K562 (cell line): ENCODE results near the gene IKZF3. TPM values are rescaled to one million over a fixed set of nuclear protein-coding genes. Genes with fewer than 3 reads are reported as not detected.
A peak's percentile ranks its signal among the peaks of the same experiment; 100 is the strongest.

Source experiments
- ATAC-seq: fragments of 200-7000 bp; cut with Tn5 transposase; 3 replicates; pipeline ENCODE4 v1.9.1; 2020; ENCODE audit warnings: moderate library complexity
- BruUV-seq: library from RNA; stranded (reverse); fragments of 400-500 nt; replicated peaks from 2 replicates; lab custom pipeline; 2021; lab: Mats Ljungman, UMichigan
- CTCF ChIA-PET: fragments of 300-600 bp; formaldehyde crosslinking; extraction: SDS; loops from one replicate; lab custom pipeline; 2021; ENCODE audit warnings: low intra/inter-chr PET ratio; lab: Yijun Ruan, JAX
- POLR2A ChIA-PET: fragments of 300-600, 350-650 bp; sonication (Branson Sonifier 250); formaldehyde crosslinking; extraction: SDS; loops from one replicate; lab custom pipeline; 2021; ENCODE audit warnings: antibody characterized with exemption, inconsistent platforms; lab: Yijun Ruan, JAX
- DNase-seq, 4 experiments: peaks; one replicate each; pipeline versions ENCODE4 v3.0.0 to v3.0.0-alpha.2; 2011 to 2018; ENCODE audit warnings: low spot score in 3 of 4, mixed read lengths in 3 of 4; ENCODE audit errors: extremely low read depth in 1 of 4
- FAIRE-seq: peaks from 2 replicates; lab custom pipeline; 2011; peaks lifted over from hg19 to GRCh38; lab: Jason Lieb, UNC
- H2AFZ ChIP-seq: 2 replicates; pipeline ENCODE4 v1.6.0; 2011; ENCODE audit warnings: low read depth, low read length, control low read depth, inconsistent platforms
- H3K27ac ChIP-seq: fragments of 200-600 bp; 3 replicates; pipeline ENCODE4 v1.8.0; 2011; ENCODE audit warnings: low read depth, mild to moderate bottlenecking, control low read depth, inconsistent platforms, low read length, moderate library complexity, mixed read lengths; ENCODE audit errors: extremely low read depth
- H3K27me3 ChIP-seq, 2 experiments: fragments of 300-600 bp in 1 of 2; 2 replicates in 1 of 2; 3 replicates in 1 of 2; pipeline versions ENCODE4 v1.6.0 to v1.8.0; 2011; ENCODE audit warnings: inconsistent platforms in 2 of 2, low read length in 2 of 2, mild to moderate bottlenecking in 1 of 2, mixed read lengths in 1 of 2, moderate library complexity in 1 of 2; ENCODE audit not compliant: control insufficient read depth in 2 of 2, insufficient read depth in 2 of 2
- H3K36me3 ChIP-seq: fragments of 300-600 bp; 3 replicates; pipeline ENCODE4 v1.8.0; 2011; ENCODE audit warnings: mild to moderate bottlenecking, low read length, inconsistent platforms; ENCODE audit not compliant: control insufficient read depth, insufficient read depth
- H3K4me1 ChIP-seq, 2 experiments: fragments of 200-600 bp in 1 of 2; replicated peaks in 1 of 2; 2 replicates in 1 of 2; 3 replicates in 1 of 2; pipeline versions ENCODE4 v1.5.1 to v1.8.0; 2011; ENCODE audit warnings: inconsistent platforms in 2 of 2, low read length in 2 of 2, mild to moderate bottlenecking in 1 of 2, mixed read lengths in 1 of 2, moderate library complexity in 1 of 2; ENCODE audit not compliant: control insufficient read depth in 2 of 2, insufficient read depth in 2 of 2
- H3K4me2 ChIP-seq: 2 replicates; pipeline ENCODE4 v1.6.1; 2011; ENCODE audit warnings: low read length, control low read depth, inconsistent platforms, mixed read lengths; ENCODE audit not compliant: insufficient read depth
- H3K4me3 ChIP-seq: fragments of 200-600 bp; sonication (generic), shearing (Covaris generic); 2 replicates; pipeline ENCODE4 v1.5.1; 2016; ENCODE audit warnings: control low read depth, inconsistent platforms
- H3K79me2 ChIP-seq: fragments of 200-600 bp; 3 replicates; pipeline ENCODE4 v1.8.0; 2011; ENCODE audit warnings: low read length, inconsistent platforms; ENCODE audit not compliant: control insufficient read depth, insufficient read depth
- H3K9ac ChIP-seq, 2 experiments: 2 replicates each; pipeline versions ENCODE4 v1.6.0 to v1.6.1; 2011; ENCODE audit warnings: low read depth in 2 of 2, low read length in 2 of 2, control low read depth in 1 of 2, inconsistent platforms in 1 of 2, mild to moderate bottlenecking in 1 of 2, mixed read lengths in 1 of 2; ENCODE audit not compliant: insufficient read depth in 1 of 2
- H3K9me1 ChIP-seq: one replicate; pipeline ENCODE4 v1.6.0; 2011; ENCODE audit warnings: inconsistent platforms, mild to moderate bottlenecking, low read length, moderate library complexity; ENCODE audit not compliant: control insufficient read depth, insufficient read depth
- H3K9me3 ChIP-seq: replicated peaks from 2 replicates; pipeline ENCODE4 v1.5.1; 2011; ENCODE audit warnings: low read depth, low read length, inconsistent platforms; ENCODE audit not compliant: control insufficient read depth, insufficient read depth
- H4K20me1 ChIP-seq: replicated peaks from 2 replicates; pipeline ENCODE4 v1.6.1; 2011; ENCODE audit warnings: low read length, inconsistent platforms, mixed read lengths; ENCODE audit not compliant: control insufficient read depth, insufficient read depth
- BHLHE40 ChIP-seq: IDR thresholded peaks from 2 replicates; pipeline ENCODE4 v1.6.1; 2011; ENCODE audit warnings: low read length, improper control_type of control experiment
- CEBPB ChIP-seq: fragments of 450-650 bp; IDR thresholded peaks from 2 replicates; pipeline ENCODE4 v1.6.1; 2016; ENCODE audit warnings: missing genetic modification characterization, missing compliant biosample characterization
- CEBPG ChIP-seq, 3 experiments: fragments of 200-800 bp in 1 of 3; sonication (Bioruptor generic) in 1 of 3; sonication (generic) in 1 of 3; formaldehyde crosslinking in 1 of 3; IDR thresholded peaks in 2 of 3; conservative IDR thresholded peaks in 1 of 3; 2 replicates each; pipeline versions ENCODE4 v1.6.1 to v1.8.0; 2016 to 2022; ENCODE audit warnings: missing compliant biosample characterization in 2 of 3, missing genetic modification characterization in 2 of 3, mild to moderate bottlenecking in 1 of 3, missing genetic modification reagents in 1 of 3
- KLF6 ChIP-seq: fragments of 250-450 bp; sonication (Bioruptor Pico); IDR thresholded peaks from 2 replicates; pipeline ENCODE4 v1.4.0; 2020; ENCODE audit warnings: mild to moderate bottlenecking, moderate library complexity, borderline replicate concordance
- WGBS: fragments of 100-300 bp; shearing (Covaris generic); methylation state at CpG from one replicate; pipeline ENCODE4 v1.1.6; 2016; ENCODE audit warnings: low coverage, mixed read lengths; ENCODE audit not compliant: insufficient coverage; ENCODE audit errors: missing lambda C conversion rate; 5-methylcytosine and 5-hydroxymethylcytosine counted together
- in situ Hi-C: fragments of 300-500 bp; cut with MboI; formaldehyde crosslinking; loops from 4 replicates; pipeline ENCODE4 v1.15.0; 2018; ENCODE audit warnings: inconsistent platforms, mixed read lengths
- intact Hi-C: fragments of 100-400 bp; cut with micrococcal nuclease; formaldehyde crosslinking; loops from 2 replicates; pipeline ENCODE4 v1.14.2; 2022
- polyA plus RNA-seq, 8 experiments: library from polyadenylated mRNA; depleted of rRNA in 4 of 8; stranded (reverse) in 5 of 8; unstranded in 3 of 8; fragments of >200 nt; fragmentation: Nextera tagmentation in 2 of 8; fragmentation: Illumina TruSeq in 1 of 8; extraction: Ambion mirVana in 2 of 8; extraction: Trizol in 1 of 8; gene quantifications; 2 replicates each; pipeline versions ENCODE4 v1.2.1 to v1.2.3, GENCODE V29; 2011 to 2014; ENCODE audit warnings: inconsistent platforms in 1 of 8, missing spikeins in 1 of 8
- total RNA-seq, 7 experiments: library from RNA; depleted of rRNA in 6 of 7; stranded (reverse); fragments of >200 nt in 6 of 7; fragmentation: Illumina TruSeq in 2 of 7; extraction: Trizol in 2 of 7; gene quantifications; 2 replicates each; pipeline versions ENCODE4 v1.2.1 to v1.2.3, GENCODE V29; 2011 to 2021; ENCODE audit warnings: low replicate concordance in 1 of 7
- TF ChIP-seq, protein P1 (sequence below): fragments of 250-450 bp; sonication (Bioruptor Pico); IDR thresholded peaks from 2 replicates; pipeline ENCODE4 v1.5.0; 2021; ENCODE audit warnings: mild to moderate bottlenecking, borderline replicate concordance

Gene IKZF3
- total and polyA plus RNA-seq, 9 of the 15 experiments (the other 6 are each of a cell fraction or from before 2014, with no cell fraction given): 0.06 to 1.6 (median 0.62) TPM

DNA sequence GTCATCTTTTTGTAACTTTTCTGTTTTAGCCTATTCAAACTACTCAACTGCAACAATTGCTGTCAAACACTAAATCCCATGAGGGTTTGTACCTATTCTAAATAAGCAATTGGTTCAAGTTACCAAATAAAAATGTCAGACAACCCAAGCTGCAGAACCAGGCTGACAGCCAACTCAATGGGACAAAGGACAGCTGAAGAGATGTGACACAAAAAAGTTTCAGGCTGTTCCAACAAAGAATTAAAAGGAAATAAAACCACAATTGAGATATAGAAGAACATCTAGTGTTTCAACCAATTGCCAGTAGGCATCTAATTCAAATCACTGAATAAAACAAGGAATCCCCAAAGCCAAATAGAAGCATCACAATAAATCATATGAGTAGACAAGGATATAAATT, 77.1 kb downstream of the IKZF3 start:
- Histone ChIP-seq H3K36me3 (no peaks in the 10 kb centered on the region), H3K79me2 (no peaks in the 10 kb centered on the region), H3K4me3 (no peak overlapping the region), H2AFZ (no peak overlapping the region), H3K27ac (no peak overlapping the region), H4K20me1 (no peaks in the 10 kb centered on the region), H3K9me1 (no peaks in the 10 kb centered on the region), H3K9me3 (no peaks in the 10 kb centered on the region), H3K4me1 (no peaks in the 10 kb centered on the region), H3K9ac (no peak overlapping the region), H3K4me2 (no peak overlapping the region), H3K27me3 (peaks cover 11 to 14% of the 10 kb centered on the region in 2 experiments; a peak in 4 of 5 replicates)
- ATAC-seq: no peak
- DNase-seq: no peak
- no peak for TF ChIP-seq BHLHE40
- TF ChIP-seq KLF6: no peak
- POLR2A ChIA-PET: interaction anchor here (1.0 to 1.8 kb wide), 3 partner anchors 10 to 22 kb away, joined by 3 to 4 read pairs (median 4); no protein-coding TSS in a partner anchor
- intact Hi-C loops (no loop called here), in situ Hi-C loops (no loop called here)
- no TSS peak for BruUV-seq
- CTCF ChIA-PET: no interaction called here
- FAIRE-seq: no peak

DNA sequence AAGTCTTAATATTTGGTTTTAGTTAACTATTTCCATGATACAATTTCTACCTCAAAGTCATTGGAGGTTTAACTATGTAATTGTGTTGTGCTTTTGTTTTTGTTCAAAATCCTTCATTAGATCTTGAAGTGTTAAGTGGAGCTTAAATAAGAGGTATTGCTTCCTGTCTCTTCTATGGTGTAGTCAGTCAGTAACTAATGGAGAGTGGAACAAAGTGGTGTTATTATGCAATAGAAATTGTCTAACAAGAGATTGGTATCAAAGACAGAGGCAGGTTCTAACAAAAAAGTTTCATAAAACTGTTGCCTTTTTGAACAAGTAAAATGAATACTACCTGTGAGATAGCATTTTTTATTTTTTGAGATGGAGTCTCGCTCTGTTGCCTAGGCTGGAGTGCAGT, 81.1 kb downstream of the IKZF3 start:
- H3K4me2 ChIP-seq: no peak overlapping the region
- ChIA-PET CTCF (interaction anchor here (0.8 kb wide), 1 partner anchor 13 kb away, joined by 3 read pairs; no protein-coding TSS in a partner anchor), POLR2A (interaction anchor here (0.6 to 1.3 kb wide), 2 partner anchors 12 to 25 kb away, joined by 3 to 5 read pairs; no protein-coding TSS in a partner anchor)
- DNase-seq (no peak), FAIRE-seq (no peak)
- H3K9ac ChIP-seq: no peak overlapping the region
- no peak overlapping the region for H3K4me3 ChIP-seq
- TF ChIP-seq, protein P1, sequence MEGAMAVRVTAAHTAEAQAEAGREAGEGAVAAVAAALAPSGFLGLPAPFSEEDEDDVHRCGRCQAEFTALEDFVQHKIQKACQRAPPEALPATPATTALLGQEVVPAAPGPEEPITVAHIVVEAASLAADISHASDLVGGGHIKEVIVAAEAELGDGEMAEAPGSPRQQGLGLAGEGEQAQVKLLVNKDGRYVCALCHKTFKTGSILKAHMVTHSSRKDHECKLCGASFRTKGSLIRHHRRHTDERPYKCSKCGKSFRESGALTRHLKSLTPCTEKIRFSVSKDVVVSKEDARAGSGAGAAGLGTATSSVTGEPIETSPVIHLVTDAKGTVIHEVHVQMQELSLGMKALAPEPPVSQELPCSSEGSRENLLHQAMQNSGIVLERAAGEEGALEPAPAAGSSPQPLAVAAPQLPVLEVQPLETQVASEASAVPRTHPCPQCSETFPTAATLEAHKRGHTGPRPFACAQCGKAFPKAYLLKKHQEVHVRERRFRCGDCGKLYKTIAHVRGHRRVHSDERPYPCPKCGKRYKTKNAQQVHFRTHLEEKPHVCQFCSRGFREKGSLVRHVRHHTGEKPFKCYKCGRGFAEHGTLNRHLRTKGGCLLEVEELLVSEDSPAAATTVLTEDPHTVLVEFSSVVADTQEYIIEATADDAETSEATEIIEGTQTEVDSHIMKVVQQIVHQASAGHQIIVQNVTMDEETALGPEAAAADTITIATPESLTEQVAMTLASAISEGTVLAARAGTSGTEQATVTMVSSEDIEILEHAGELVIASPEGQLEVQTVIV (CRISPR knock-in tag): no peak
- peak; percentile 60 for TF ChIP-seq CEBPB (tag)
- TF ChIP-seq CEBPG (CRISPR knock-in tag; IDR thresholded peaks at IDR 0.05): no peak
- peak; percentile 52 to 65; a peak in 3 of 4 replicates for TF ChIP-seq CEBPG (tag; conservative IDR thresholded peaks at IDR 0.05 in 1 of 2, IDR thresholded peaks at IDR 0.05 in 1 of 2)
- TF ChIP-seq, all 486 proteins: peak for 2
- Histone ChIP-seq H4K20me1 (no peaks in the 10 kb centered on the region), H3K4me1 (no peaks in the 10 kb centered on the region), H3K9me3 (no peaks in the 10 kb centered on the region), H3K36me3 (no peaks in the 10 kb centered on the region), H3K27me3 (peaks cover 8 to 14% of the 10 kb centered on the region in 2 experiments; a peak in 4 of 5 replicates), H3K79me2 (no peaks in the 10 kb centered on the region), H3K27ac (no peak overlapping the region), H2AFZ (no peak overlapping the region), H3K9me1 (no peaks in the 10 kb centered on the region)
- no TSS peak for BruUV-seq
- in situ Hi-C loops (no loop called here), intact Hi-C loops (no loop called here)
- whole genome bisulfite sequencing: 6% methylated on average over 1 of the region's 1 CpG
- ATAC-seq: no peak
